Mucosa of rectum (tissue), 2 donors: ENCODE measurements around the gene PHKG1.
"Not testable (repeated sequence)": the region's sequence is repeated elsewhere in the genome, so short reads cannot be mapped to it uniquely, and the experiment has no call there.

Experiments used
- H3K27ac ChIP-seq, 2 donors: one replicate each; pipeline ENCODE4 v1.7.0; 2013; ENCODE audit warnings: inconsistent platforms in 2 of 2, low read depth in 2 of 2, low read length in 2 of 2
- H3K27me3 ChIP-seq, 2 donors: one replicate each; pipeline ENCODE4 v1.7.0; 2013; ENCODE audit warnings: low read length in 2 of 2; ENCODE audit not compliant: control insufficient read depth in 2 of 2, insufficient read depth in 2 of 2
- H3K36me3 ChIP-seq, 2 donors: one replicate each; pipeline ENCODE4 v1.7.0; 2013; ENCODE audit warnings: low read length in 2 of 2; ENCODE audit not compliant: control insufficient read depth in 2 of 2, insufficient read depth in 2 of 2
- H3K4me1 ChIP-seq, 2 donors: one replicate each; pipeline ENCODE4 v1.7.0; 2013; ENCODE audit warnings: low read length in 2 of 2, mild to moderate bottlenecking in 1 of 2; ENCODE audit not compliant: control insufficient read depth in 2 of 2, insufficient read depth in 2 of 2
- H3K4me3 ChIP-seq, 2 donors: one replicate each; pipeline ENCODE4 v1.7.0; 2013; ENCODE audit warnings: low read length in 2 of 2
- H3K9ac ChIP-seq, 2 donors: one replicate each; pipeline ENCODE4 v1.7.0; 2013; ENCODE audit warnings: low read length in 2 of 2, low read depth in 1 of 2, mild to moderate bottlenecking in 1 of 2
- H3K9me3 ChIP-seq, 2 donors: one replicate each; pipeline ENCODE4 v1.7.0; 2013; ENCODE audit warnings: low read length in 2 of 2; ENCODE audit not compliant: control insufficient read depth in 2 of 2
- donor health status: healthy.
- donor health status: Normal muscosa, but diverticular disease.

The PHKG1 gene

GRCh38 chr7:56092789-56093531 lies at the start of gene PHKG1:
Gene PHKG1, minus strand, starts transcription at chr7:56092952. Its CDS starts 4,011 bp downstream, at chr7:56088941.
- Histone ChIP-seq H3K27ac (peak within 1 kb of the TSS in 1 of 2 donors; percentile 16), H3K4me3 (no peak within 1 kb of the TSS), H3K4me1 (no peaks in the 10 kb centered on the region), H3K9ac (no peak within 1 kb of the TSS), H3K36me3 (no peaks in the 10 kb centered on the region), H3K9me3 (no peaks in the 10 kb centered on the region), H3K27me3 (no peaks in the 10 kb centered on the region)

DNA sequence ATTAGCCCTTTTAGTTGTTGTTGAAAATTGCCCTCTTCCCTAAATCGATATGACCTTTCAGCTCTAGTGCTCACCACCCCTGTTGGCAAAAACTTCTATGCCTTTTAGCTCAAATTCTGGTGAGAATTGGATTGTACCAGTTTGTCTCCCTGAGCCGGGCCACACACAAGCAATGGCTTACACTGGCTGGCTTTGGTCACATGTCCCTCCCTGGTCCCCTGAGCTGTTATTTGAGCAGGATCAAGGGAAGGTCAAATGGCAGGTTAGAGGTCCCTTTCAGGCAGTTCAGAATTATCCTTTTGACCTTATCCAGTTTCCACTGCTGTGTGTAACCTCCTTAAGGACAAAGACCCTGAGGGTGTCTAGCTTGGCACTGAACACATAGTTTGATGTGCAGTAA lies 38.3 kb upstream of the PHKG1 start:
- H3K27me3 ChIP-seq, H3K36me3 ChIP-seq, H3K4me3 ChIP-seq, H3K9ac ChIP-seq, H3K27ac ChIP-seq, H3K9me3 ChIP-seq, H3K4me1 ChIP-seq: not testable (repeated sequence)

DNA sequence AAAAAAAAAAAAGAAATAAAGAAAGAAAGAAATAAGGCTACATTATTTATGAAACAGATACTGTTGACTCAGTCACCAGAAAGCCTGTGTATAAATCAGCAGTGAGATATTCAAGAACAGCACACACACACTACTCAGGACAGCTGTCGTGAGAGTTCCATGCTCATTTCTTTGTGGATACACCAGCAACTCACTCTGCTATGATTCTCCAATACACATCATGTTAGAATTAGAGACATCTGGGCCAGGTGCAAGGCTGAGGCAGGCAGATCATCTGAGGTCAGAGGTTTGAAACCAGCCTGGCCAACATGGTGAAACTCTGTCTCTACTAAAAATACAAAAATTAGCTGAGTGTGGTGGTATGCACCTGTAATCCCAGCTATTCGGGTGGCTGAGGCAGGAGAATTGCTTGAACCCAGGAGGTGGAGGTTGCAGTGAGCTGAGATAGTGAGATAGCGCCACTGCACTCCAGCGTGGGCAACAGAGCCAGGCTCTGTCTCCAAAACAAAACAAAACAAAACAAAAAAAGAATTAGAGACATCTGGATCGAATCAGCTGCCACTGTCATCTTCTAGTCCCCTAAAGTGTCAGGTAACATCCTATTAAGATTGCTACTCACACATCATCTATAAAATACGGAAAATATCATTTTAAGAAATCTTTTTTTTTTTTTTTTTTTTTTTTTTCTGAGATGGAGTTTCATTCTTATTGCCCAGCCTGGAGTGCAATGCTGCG lies 34.7 kb upstream of the PHKG1 start:
- H3K9ac ChIP-seq: no peak overlapping the region
- H3K4me3 ChIP-seq: no peak overlapping the region
- no peaks in the 10 kb centered on the region for H3K36me3 ChIP-seq
- H3K27ac ChIP-seq: no peak overlapping the region
- no peaks in the 10 kb centered on the region for H3K4me1 ChIP-seq
- H3K27me3 ChIP-seq: no peaks in the 10 kb centered on the region
- no peaks in the 10 kb centered on the region for H3K9me3 ChIP-seq

GRCh38 chr7:56125831-56126230 lies 33.1 kb upstream of the PHKG1 start:
- no peaks in the 10 kb centered on the region for H3K9me3 ChIP-seq
- H3K9ac ChIP-seq: no peak overlapping the region
- H3K27ac ChIP-seq: no peak overlapping the region
- H3K4me1 ChIP-seq: no peaks in the 10 kb centered on the region
- no peaks in the 10 kb centered on the region for H3K36me3 ChIP-seq
- H3K27me3 ChIP-seq: no peaks in the 10 kb centered on the region
- H3K4me3 ChIP-seq: no peak overlapping the region

- Histone ChIP-seq H3K9ac (no peak overlapping the region), H3K4me3 (no peak overlapping the region), H3K36me3 (no peaks in the 10 kb centered on the region), H3K27me3 (no peaks in the 10 kb centered on the region), H3K9me3 (no peaks in the 10 kb centered on the region), H3K4me1 (no peaks in the 10 kb centered on the region), H3K27ac (no peak overlapping the region)
These were observed 32.2 kb upstream of the PHKG1 start for GRCh38 chr7:56124981-56125380.

- Histone ChIP-seq H3K27me3 (no peaks in the 10 kb centered on the region), H3K36me3 (no peaks in the 10 kb centered on the region), H3K4me3 (no peak overlapping the region), H3K9me3 (no peaks in the 10 kb centered on the region), H3K9ac (no peak overlapping the region), H3K4me1 (no peaks in the 10 kb centered on the region), H3K27ac (no peak overlapping the region)
These were observed 28.7 kb upstream of the PHKG1 start for GRCh38 chr7:56121440-56121839.

DNA sequence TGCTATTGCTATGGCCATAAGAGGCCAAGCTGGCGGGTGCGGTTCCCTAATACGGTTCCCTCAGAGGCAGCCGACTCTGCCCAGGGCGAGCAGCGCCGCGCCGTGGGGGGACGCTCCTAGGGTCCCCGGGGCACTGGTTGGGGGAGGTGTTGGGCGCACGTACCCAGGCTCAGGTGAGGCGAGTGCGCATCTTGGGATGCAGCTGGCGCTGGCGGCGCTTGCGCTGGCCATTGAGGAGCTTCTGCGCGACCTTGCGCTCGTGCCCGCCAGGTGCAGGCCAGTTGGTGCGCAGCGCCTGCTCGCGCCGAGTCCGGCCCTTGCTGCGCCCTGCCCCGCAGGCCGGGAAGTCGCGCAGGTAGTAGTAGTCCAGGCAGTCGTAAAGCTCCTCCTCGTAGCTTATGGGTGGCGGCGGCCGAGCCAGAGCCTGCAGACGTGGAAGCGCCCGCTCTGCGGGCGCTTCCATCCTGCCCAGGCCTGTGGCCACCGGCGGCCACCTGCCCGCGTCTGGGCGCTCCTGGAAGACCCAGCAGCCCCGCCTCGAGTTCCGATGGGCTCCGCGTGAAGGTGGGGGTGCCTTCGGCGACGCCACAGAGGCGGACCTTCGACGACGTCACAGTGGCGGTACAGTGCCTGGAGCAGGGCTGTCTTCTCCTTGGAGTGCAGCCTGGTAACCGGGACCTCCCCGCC lies 23.2 kb upstream of the PHKG1 start, which contains the start of gene NUPR2:
Gene NUPR2 (minus strand): TSS at position 566 of the 687 bp plus-strand sequence. CDS start 103 bp downstream, at position 463.
- Histone ChIP-seq H3K27ac (no peak within 1 kb of the TSS), H3K9me3 (no peaks in the 10 kb centered on the region), H3K4me3 (peak within 1 kb of the TSS in 1 of 2 donors; percentile 31), H3K4me1 (no peaks in the 10 kb centered on the region), H3K27me3 (no peaks in the 10 kb centered on the region), H3K36me3 (no peaks in the 10 kb centered on the region), H3K9ac (no peak within 1 kb of the TSS)

DNA sequence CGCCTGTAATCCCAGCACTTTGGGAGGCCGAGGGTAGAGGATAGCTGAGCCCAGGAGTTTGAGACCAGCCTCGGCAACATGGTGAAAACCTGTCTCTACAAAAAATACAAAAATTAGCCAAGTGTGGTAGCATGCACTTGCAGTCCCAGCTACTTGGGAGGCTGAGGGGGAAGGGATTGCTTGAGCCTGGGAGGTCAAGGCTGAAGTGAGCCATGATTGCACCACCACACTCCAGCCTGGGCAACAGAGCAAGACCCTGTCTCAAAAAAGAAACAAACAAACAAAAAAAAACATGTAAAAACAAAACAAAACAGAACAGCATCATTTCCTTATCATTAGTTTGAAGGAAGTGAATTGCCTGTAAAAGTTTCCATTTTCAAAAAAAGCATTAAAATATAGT lies 19.5 kb upstream of the PHKG1 start:
- H3K36me3 ChIP-seq, H3K27me3 ChIP-seq, H3K4me3 ChIP-seq, H3K4me1 ChIP-seq, H3K9me3 ChIP-seq, H3K27ac ChIP-seq, H3K9ac ChIP-seq: not testable (repeated sequence)

- H3K9ac ChIP-seq: no peak overlapping the region
- H3K4me1 ChIP-seq: peaks cover 0 to 4% of the 10 kb centered on the region in 2 donors
- no peak overlapping the region for H3K4me3 ChIP-seq
- no peaks in the 10 kb centered on the region for H3K9me3 ChIP-seq
- no peaks in the 10 kb centered on the region for H3K36me3 ChIP-seq
- H3K27ac ChIP-seq: no peak overlapping the region
- H3K27me3 ChIP-seq: no peaks in the 10 kb centered on the region
These were observed 17.9 kb upstream of the PHKG1 start for GRCh38 chr7:56110611-56111010.

DNA sequence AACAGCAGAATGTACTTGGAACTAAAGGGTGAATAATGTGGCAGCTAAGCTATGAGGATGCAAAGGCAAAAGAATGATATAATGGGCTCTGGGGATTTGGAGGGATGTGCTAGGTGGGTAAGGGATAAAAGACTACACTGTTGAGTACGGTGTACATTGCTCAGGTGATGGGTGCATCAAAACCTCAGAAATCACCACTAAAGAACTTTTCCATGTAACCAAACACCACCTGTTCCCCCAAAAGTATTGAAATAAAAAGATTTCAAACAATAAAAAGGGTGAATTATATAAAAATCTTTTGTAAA lies 15.2 kb upstream of the PHKG1 start:
- Histone ChIP-seq H3K9me3 (no peaks in the 10 kb centered on the region), H3K27ac (no peak overlapping the region), H3K4me1 (peaks cover 0 to 9% of the 10 kb centered on the region in 2 donors), H3K4me3 (no peak overlapping the region), H3K36me3 (peaks cover 9 to 12% of the 10 kb centered on the region in 2 donors), H3K27me3 (no peaks in the 10 kb centered on the region), H3K9ac (no peak overlapping the region)
